Aorta (tissue), 5 donors: ENCODE data around the gene ACSBG1. TPM values are rescaled to one million over a fixed set of nuclear protein-coding genes. Genes with fewer than 3 reads are reported as not detected.
"Not testable (repeated sequence)": the region's sequence is repeated elsewhere in the genome, so short reads cannot be mapped to it uniquely, and the experiment has no call there.

Source experiments
- ATAC-seq: fragments of 200-7000 bp; cut with Tn5 transposase; one replicate; pipeline ENCODE4 v1.9.1; 2022; ENCODE audit warnings: moderate library complexity; ENCODE audit not compliant: low FRiP score
- DNase-seq, 2 donors: peaks; one replicate each; pipeline ENCODE4 v3.0.0-alpha.2; 2020
- H3K27ac ChIP-seq, 2 donors: one replicate each; pipeline ENCODE4 v1.5.1; 2013; ENCODE audit warnings: low read length in 2 of 2, mild to moderate bottlenecking in 2 of 2, moderate library complexity in 2 of 2, control low read depth in 1 of 2, inconsistent platforms in 1 of 2, low read depth in 1 of 2
- H3K27me3 ChIP-seq, 2 donors: one replicate each; pipeline ENCODE4 v1.6.1; 2013; ENCODE audit warnings: control low read depth in 1 of 2, low read length in 1 of 2, mild to moderate bottlenecking in 1 of 2, moderate library complexity in 1 of 2; ENCODE audit not compliant: insufficient read depth in 2 of 2, control insufficient read depth in 1 of 2
- H3K36me3 ChIP-seq, 2 donors: one replicate each; pipeline ENCODE4 v1.6.1; 2013; ENCODE audit warnings: control low read depth in 1 of 2, low read length in 1 of 2, mild to moderate bottlenecking in 1 of 2; ENCODE audit not compliant: insufficient read depth in 2 of 2, control insufficient read depth in 1 of 2
- H3K4me1 ChIP-seq, 2 donors: one replicate each; pipeline ENCODE4 v1.6.1; 2013; ENCODE audit warnings: low read length in 2 of 2, control low read depth in 1 of 2, mild to moderate bottlenecking in 1 of 2, moderate library complexity in 1 of 2; ENCODE audit not compliant: insufficient read depth in 2 of 2, control insufficient read depth in 1 of 2
- H3K4me3 ChIP-seq, 2 donors: one replicate each; pipeline ENCODE4 v1.5.1; 2013; ENCODE audit warnings: low read length in 2 of 2, control low read depth in 1 of 2, mild to moderate bottlenecking in 1 of 2
- H3K9me3 ChIP-seq: one replicate; pipeline ENCODE4 v1.6.1; 2013; ENCODE audit warnings: mild to moderate bottlenecking, low read length; ENCODE audit not compliant: control insufficient read depth
- WGBS, 2 donors: extraction: QIAGEN DNeasy Blood & Tissue Kit; methylation state at CpG; one replicate each; pipeline ENCODE4 v1.1.7; 2013; 5-methylcytosine and 5-hydroxymethylcytosine counted together
- intact Hi-C, 2 donors: fragments of 100-400 bp; cut with DNase I; formaldehyde crosslinking; loops; one replicate each; pipeline versions ENCODE4 v1.14.2 to v1.15.0; 2022
- polyA plus RNA-seq, 2 donors: library from polyadenylated mRNA; stranded (reverse); fragments of 200-250 nt; gene quantifications; one replicate each; pipeline ENCODE4 v1.2.3, GENCODE V29; 2013
- total RNA-seq, 2 donors: library from RNA; stranded (reverse); fragmentation: NEBNext Ultra II Directional; extraction: Animal tissue kit (Norgen Biotek cat#: 25700); gene quantifications; one replicate each; pipeline ENCODE4 v1.2.1, GENCODE V29; 2021
- donor health status: healthy with polysubstance abuse.
- donor health status: Bipolar disorder and iron deficiency.
- donor health status: DM: no; HTN: no; CAD: no.
- donor health status: DM: no; HTN: no; CAD: no.
- donor health status: DM: yes; HTN: yes; CAD: no.

The ACSBG1 gene
- total and polyA plus RNA-seq, 4 donors: 0.18 to 0.25 TPM; not detected in 2

GRCh38 chr15:78162038-78162437, 72.3 kb downstream of the ACSBG1 start:
- no peaks in the 10 kb centered on the region for H3K9me3 ChIP-seq
- no peak for ATAC-seq
- H3K27ac ChIP-seq: no peak overlapping the region
- peaks cover 7 to 10% of the 10 kb centered on the region in 2 donors for H3K36me3 ChIP-seq
- no peaks in the 10 kb centered on the region for H3K4me1 ChIP-seq
- H3K27me3 ChIP-seq: no peaks in the 10 kb centered on the region
- intact Hi-C loops: no loop called here
- WGBS, 2 donors: 89 to 91% methylated on average over 13 of the region's 13 CpGs
- no peak for DNase-seq
- no peak overlapping the region for H3K4me3 ChIP-seq

GRCh38 chr15:78159395-78159794, 75.0 kb downstream of the ACSBG1 start:
- intact Hi-C loops: no loop called here
- Histone ChIP-seq H3K4me3 (no peak overlapping the region), H3K36me3 (peaks cover 2 to 6% of the 10 kb centered on the region in 2 donors), H3K27me3 (no peaks in the 10 kb centered on the region), H3K27ac (no peak overlapping the region), H3K9me3 (no peaks in the 10 kb centered on the region), H3K4me1 (peaks cover 3 to 4% of the 10 kb centered on the region in 2 donors)
- ATAC-seq (no peak), DNase-seq (no peak)
- WGBS, 2 donors: 93 to 95% methylated on average over 3 of the region's 3 CpGs

GRCh38 chr15:78157203-78157602, 77.2 kb downstream of the ACSBG1 start:
- Histone ChIP-seq H3K36me3 (peaks cover 2 to 6% of the 10 kb centered on the region in 2 donors), H3K9me3 (no peaks in the 10 kb centered on the region), H3K27me3 (no peaks in the 10 kb centered on the region), H3K27ac (no peak overlapping the region), H3K4me3 (no peak overlapping the region), H3K4me1 (peaks cover 3 to 4% of the 10 kb centered on the region in 2 donors)
- 58 to 69% methylated on average over 1 to 2 of the region's 2 CpGs for WGBS, 2 donors
- ATAC-seq: no peak
- no peak for DNase-seq
- intact Hi-C loops: no loop called here

- WGBS, 2 donors: 54 to 57% methylated on average over 1 of the region's 1 CpG
- H3K4me3 ChIP-seq: no peak overlapping the region
- no peak for ATAC-seq
- DNase-seq: no peak
- no peaks in the 10 kb centered on the region for H3K9me3 ChIP-seq
- peaks cover 3 to 4% of the 10 kb centered on the region in 2 donors for H3K4me1 ChIP-seq
- H3K27ac ChIP-seq: no peak overlapping the region
- intact Hi-C loops: no loop called here
- H3K27me3 ChIP-seq: no peaks in the 10 kb centered on the region
- peaks cover 0 to 6% of the 10 kb centered on the region in 2 donors for H3K36me3 ChIP-seq
Observed at GRCh38 chr15:78156653-78157052, 77.7 kb downstream of the ACSBG1 start.

GRCh38 chr15:78155355-78155939, 78.9 kb downstream of the ACSBG1 start:
- peak overlapping the region in 1 of 2 donors; percentile 43 for H3K27ac ChIP-seq

GRCh38 chr15:78154955-78155354, 79.4 kb downstream of the ACSBG1 start:
- H3K27ac ChIP-seq: peak overlapping the region in 1 of 2 donors; percentile 7
- no peak for ATAC-seq
- 57% methylated on average over 3 of the region's 3 CpGs for WGBS, 2 donors
- no peaks in the 10 kb centered on the region for H3K9me3 ChIP-seq
- peaks cover 0 to 3% of the 10 kb centered on the region in 2 donors for H3K36me3 ChIP-seq
- intact Hi-C loops: no loop called here
- no peak overlapping the region for H3K4me3 ChIP-seq
- H3K27me3 ChIP-seq: no peaks in the 10 kb centered on the region
- peaks cover 3 to 4% of the 10 kb centered on the region in 2 donors for H3K4me1 ChIP-seq
- DNase-seq: no peak

More at GRCh38 chr15:78155355-78155939, 78.9 kb downstream of the ACSBG1 start:
- H3K36me3 ChIP-seq: peaks cover 0 to 3% of the 10 kb centered on the region in 2 donors
- H3K4me1 ChIP-seq: peaks cover 3 to 4% of the 10 kb centered on the region in 2 donors
- ATAC-seq (no peak), DNase-seq (no peak)
- peak overlapping the region in 1 of 2 donors; percentile 1 for H3K4me3 ChIP-seq
- WGBS, 2 donors: 37 to 38% methylated on average over 4 of the region's 4 CpGs
- no peaks in the 10 kb centered on the region for H3K27me3 ChIP-seq
- intact Hi-C loops: no loop called here
- H3K9me3 ChIP-seq: no peaks in the 10 kb centered on the region

- intact Hi-C loops, DNase-seq, H3K4me1 ChIP-seq, H3K36me3 ChIP-seq, H3K4me3 ChIP-seq, H3K9me3 ChIP-seq, H3K27ac ChIP-seq, H3K27me3 ChIP-seq, ATAC-seq: not testable (repeated sequence)
- WGBS, 2 donors: 98% methylated on average over 8 of the region's 8 CpGs
Observed at GRCh38 chr15:78151075-78151474, 83.3 kb downstream of the ACSBG1 start.

- peaks cover 0 to 2% of the 10 kb centered on the region in 2 donors for H3K4me1 ChIP-seq
- no peaks in the 10 kb centered on the region for H3K9me3 ChIP-seq
- H3K27ac ChIP-seq: peak overlapping the region in 1 of 2 donors; percentile 66
- DNase-seq (no peak), ATAC-seq (no peak)
- no peaks in the 10 kb centered on the region for H3K27me3 ChIP-seq
- H3K4me3 ChIP-seq: peak overlapping the region; percentile 69 to 94
- intact Hi-C loops: loop anchor here in 1 of 2 donors (2.0 kb wide), 1 partner anchor 19 kb away; the partner anchor contains the start of gene CIB2
- WGBS, 2 donors: 16 to 18% methylated on average over 20 of the region's 20 CpGs
- no peaks in the 10 kb centered on the region for H3K36me3 ChIP-seq
Observed at GRCh38 chr15:78149805-78150751, 84.3 kb downstream of the ACSBG1 start.
